ENCODE data around the gene ANO1.

DNA sequence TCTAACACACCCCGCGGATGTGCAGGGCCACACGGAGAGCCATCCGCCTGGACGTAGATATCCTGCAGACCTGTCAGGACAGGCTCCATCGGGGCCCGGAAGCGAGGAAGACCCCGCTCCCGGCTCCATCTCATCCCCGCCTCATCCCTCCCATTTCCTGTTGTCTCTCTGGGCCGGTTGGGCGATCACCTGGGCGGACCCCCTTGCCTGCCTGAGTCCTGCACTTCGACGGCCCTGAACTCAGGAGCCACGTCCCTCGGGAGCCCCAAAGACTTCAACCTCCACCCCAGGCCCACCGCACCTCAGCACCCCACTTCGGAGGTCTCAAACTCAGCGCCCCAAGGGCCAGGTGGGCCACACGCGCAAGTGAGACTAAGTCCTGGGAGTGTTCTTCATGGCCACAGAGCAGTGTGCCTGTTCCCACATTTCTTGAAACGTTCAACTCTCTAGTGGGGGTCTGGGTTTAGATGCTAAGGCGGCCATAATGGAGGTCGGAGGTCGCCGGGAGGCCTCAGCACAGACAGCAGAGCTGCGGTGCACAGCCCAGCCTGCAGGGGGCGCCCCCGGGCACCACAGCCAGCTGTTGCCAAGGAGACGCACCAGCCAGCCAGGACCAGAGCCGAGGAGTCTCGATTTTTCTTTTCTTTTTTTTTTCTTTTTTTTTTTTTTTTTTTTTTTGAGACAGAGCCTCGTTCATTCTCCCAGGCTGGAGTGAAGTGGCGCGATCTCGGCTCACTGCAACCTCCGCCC, 99.0 kb downstream of the ANO1 start:
- TF ChIP-seq POLR2AphosphoS5 (IDR thresholded peaks at IDR 0.05) = no peak
- TF ChIP-seq, protein P1, sequence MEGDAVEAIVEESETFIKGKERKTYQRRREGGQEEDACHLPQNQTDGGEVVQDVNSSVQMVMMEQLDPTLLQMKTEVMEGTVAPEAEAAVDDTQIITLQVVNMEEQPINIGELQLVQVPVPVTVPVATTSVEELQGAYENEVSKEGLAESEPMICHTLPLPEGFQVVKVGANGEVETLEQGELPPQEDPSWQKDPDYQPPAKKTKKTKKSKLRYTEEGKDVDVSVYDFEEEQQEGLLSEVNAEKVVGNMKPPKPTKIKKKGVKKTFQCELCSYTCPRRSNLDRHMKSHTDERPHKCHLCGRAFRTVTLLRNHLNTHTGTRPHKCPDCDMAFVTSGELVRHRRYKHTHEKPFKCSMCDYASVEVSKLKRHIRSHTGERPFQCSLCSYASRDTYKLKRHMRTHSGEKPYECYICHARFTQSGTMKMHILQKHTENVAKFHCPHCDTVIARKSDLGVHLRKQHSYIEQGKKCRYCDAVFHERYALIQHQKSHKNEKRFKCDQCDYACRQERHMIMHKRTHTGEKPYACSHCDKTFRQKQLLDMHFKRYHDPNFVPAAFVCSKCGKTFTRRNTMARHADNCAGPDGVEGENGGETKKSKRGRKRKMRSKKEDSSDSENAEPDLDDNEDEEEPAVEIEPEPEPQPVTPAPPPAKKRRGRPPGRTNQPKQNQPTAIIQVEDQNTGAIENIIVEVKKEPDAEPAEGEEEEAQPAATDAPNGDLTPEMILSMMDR (IDR thresholded peaks at IDR 0.05) = peak in 1 of 3 experiments; percentile 41
- no peak for TF ChIP-seq POLR2A (IDR thresholded peaks at IDR 0.05; ENCODE audit: low read depth)

All from esophagus muscularis mucosa (tissue), 3 donors.